Glutamatergic neuron (in vitro differentiated cells): ENCODE results near the gene WT1. TPM values are rescaled to one million over a fixed set of nuclear protein-coding genes. Genes with fewer than 3 reads are reported as not detected.

Source experiments
- DNase-seq: peaks from one replicate; pipeline ENCODE4 v3.0.0; 2022
- H3K27ac Mint-ChIP-seq: one replicate; pipeline ENCODE4 v1.8.0; 2020; ENCODE audit warnings: mild to moderate bottlenecking, mixed read lengths, inconsistent platforms; ENCODE audit not compliant: unreplicated experiment
- H3K27me3 Mint-ChIP-seq: one replicate; pipeline ENCODE4 v1.8.0; 2020; ENCODE audit warnings: mild to moderate bottlenecking, moderate library complexity, mixed read lengths, inconsistent platforms; ENCODE audit not compliant: unreplicated experiment
- H3K36me3 Mint-ChIP-seq: one replicate; pipeline ENCODE4 v1.8.0; 2020; ENCODE audit warnings: mild to moderate bottlenecking, mixed read lengths, inconsistent platforms; ENCODE audit not compliant: unreplicated experiment
- H3K4me1 Mint-ChIP-seq: one replicate; pipeline ENCODE4 v1.8.0; 2020; ENCODE audit warnings: mild to moderate bottlenecking, low read depth, mixed read lengths, inconsistent platforms; ENCODE audit not compliant: unreplicated experiment
- H3K4me3 Mint-ChIP-seq: one replicate; pipeline ENCODE4 v1.8.0; 2020; ENCODE audit warnings: mild to moderate bottlenecking, mixed read lengths, inconsistent platforms; ENCODE audit not compliant: unreplicated experiment
- H3K9me3 Mint-ChIP-seq: one replicate; pipeline ENCODE4 v1.8.0; 2020; ENCODE audit warnings: mild to moderate bottlenecking, moderate library complexity, mixed read lengths, inconsistent platforms; ENCODE audit not compliant: unreplicated experiment
- CTCF ChIP-seq: fragments of 200-600 bp; sonication (generic); IDR thresholded peaks from one replicate; pipeline ENCODE4 v1.5.0; 2021; ENCODE audit not compliant: partially characterized antibody, unreplicated experiment
- total RNA-seq: library from RNA; stranded (reverse); fragmentation: NEBNext Ultra II Directional; extraction: Animal tissue kit (Norgen Biotek cat#: 25700); gene quantifications from one replicate; pipeline ENCODE4 v1.2.1, GENCODE V29; 2021; ENCODE audit not compliant: unreplicated experiment

Gene WT1
- total RNA-seq, 1 donor from 2014 or later, result not detected

DNA sequence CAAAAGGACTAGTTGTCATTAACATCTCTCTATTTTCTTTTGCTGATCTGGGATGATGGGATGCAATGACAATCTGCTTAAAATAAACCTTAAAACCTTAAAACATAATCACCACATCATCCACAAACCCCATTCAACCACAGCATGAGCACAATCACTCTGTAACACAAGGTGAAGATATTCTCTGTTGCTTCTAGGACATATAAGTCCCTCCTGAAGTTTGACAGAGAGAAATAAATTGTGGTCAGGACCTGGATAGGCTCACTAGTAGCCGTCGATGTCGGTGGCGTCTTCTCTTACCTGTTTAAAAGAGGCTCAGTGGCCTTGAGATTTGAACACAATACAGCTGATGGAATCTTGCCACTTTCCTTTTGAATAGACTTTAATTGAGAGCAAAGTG lies 47.9 kb downstream of the WT1 start:
- Mint-ChIP-seq H3K9me3 (no peaks in the 10 kb centered on the region), H3K4me1 (peaks cover 3% of the 10 kb centered on the region), H3K4me3 (no peak overlapping the region), H3K36me3 (no peaks in the 10 kb centered on the region), H3K27me3 (peaks cover 3% of the 10 kb centered on the region), H3K27ac (no peak overlapping the region)
- no peak for DNase-seq
- no peak for TF ChIP-seq CTCF

- Mint-ChIP-seq H3K27ac (no peak overlapping the region), H3K9me3 (no peaks in the 10 kb centered on the region), H3K27me3 (peaks cover 3% of the 10 kb centered on the region), H3K36me3 (no peaks in the 10 kb centered on the region), H3K4me1 (peaks cover 3% of the 10 kb centered on the region), H3K4me3 (no peak overlapping the region)
- no peak for TF ChIP-seq CTCF
- DNase-seq, result no peak
These were observed 48.5 kb downstream of the WT1 start for GRCh38 chr11:32386770-32387377.

GRCh38 chr11:32385998-32386397 lies 49.3 kb downstream of the WT1 start:
- Mint-ChIP-seq H3K4me1 (peaks cover 3% of the 10 kb centered on the region), H3K4me3 (no peak overlapping the region), H3K9me3 (no peaks in the 10 kb centered on the region), H3K27ac (no peak overlapping the region), H3K36me3 (no peaks in the 10 kb centered on the region), H3K27me3 (peaks cover 3% of the 10 kb centered on the region)
- no peak for DNase-seq
- no peak for TF ChIP-seq CTCF

DNA sequence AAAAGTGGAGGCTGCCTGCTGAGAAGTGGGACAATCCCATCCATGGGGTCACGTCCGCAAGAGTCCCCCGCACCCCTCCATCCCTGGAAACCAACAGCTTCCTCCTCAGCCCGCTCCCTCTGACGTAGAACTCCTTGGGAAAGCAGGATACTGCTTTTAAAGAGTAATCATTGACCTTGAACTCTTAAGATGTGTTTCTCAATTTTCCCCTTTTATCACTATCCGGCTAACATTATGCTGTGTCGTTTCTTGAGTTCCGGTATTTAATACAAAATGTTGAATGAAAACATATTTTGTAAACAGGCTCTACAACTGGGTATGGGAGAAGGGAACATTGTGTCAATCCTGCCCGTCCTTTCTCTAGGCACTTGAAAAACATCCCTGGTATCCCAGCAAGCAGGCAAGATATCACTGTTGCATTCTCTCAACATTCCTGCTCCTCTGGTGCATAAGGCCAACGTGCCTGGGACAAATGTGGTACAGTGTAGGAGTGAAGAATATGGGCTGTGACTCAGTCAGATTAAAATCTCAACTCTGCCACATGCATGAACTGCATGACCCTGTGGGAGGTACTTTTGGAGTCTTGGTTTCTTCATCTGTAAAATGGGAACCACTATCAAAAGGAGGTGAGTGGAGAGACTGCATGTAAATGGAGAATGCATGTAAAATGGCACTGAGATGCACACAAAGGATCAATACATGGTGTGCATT lies 52.8 kb downstream of the WT1 start:
- no peak for DNase-seq
- H3K9me3 Mint-ChIP-seq, result no peaks in the 10 kb centered on the region
- H3K36me3 Mint-ChIP-seq, result no peaks in the 10 kb centered on the region
- no peak for TF ChIP-seq CTCF
- peaks cover 3% of the 10 kb centered on the region for H3K27me3 Mint-ChIP-seq
- no peak overlapping the region for H3K27ac Mint-ChIP-seq
- peaks cover 3% of the 10 kb centered on the region for H3K4me1 Mint-ChIP-seq
- no peak overlapping the region for H3K4me3 Mint-ChIP-seq

- no peak for DNase-seq
- Mint-ChIP-seq H3K9me3 (peaks cover 2% of the 10 kb centered on the region), H3K27ac (no peak overlapping the region), H3K36me3 (no peaks in the 10 kb centered on the region), H3K4me3 (no peak overlapping the region), H3K27me3 (peaks cover 3% of the 10 kb centered on the region), H3K4me1 (no peaks in the 10 kb centered on the region)
- TF ChIP-seq CTCF, result no peak
These were observed 54.2 kb downstream of the WT1 start for GRCh38 chr11:32381179-32381578.
